ENCODE data around the gene MZT2B.
A peak's percentile ranks its signal among the peaks of the same experiment; 100 is the strongest.
"Not testable (repeated sequence)": the region's sequence is repeated elsewhere in the genome, so short reads cannot be mapped to it uniquely, and the experiment has no call there.

The MZT2B gene, protein sequence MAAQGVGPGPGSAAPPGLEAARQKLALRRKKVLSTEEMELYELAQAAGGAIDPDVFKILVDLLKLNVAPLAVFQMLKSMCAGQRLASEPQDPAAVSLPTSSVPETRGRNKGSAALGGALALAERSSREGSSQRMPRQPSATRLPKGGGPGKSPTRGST

DNA sequence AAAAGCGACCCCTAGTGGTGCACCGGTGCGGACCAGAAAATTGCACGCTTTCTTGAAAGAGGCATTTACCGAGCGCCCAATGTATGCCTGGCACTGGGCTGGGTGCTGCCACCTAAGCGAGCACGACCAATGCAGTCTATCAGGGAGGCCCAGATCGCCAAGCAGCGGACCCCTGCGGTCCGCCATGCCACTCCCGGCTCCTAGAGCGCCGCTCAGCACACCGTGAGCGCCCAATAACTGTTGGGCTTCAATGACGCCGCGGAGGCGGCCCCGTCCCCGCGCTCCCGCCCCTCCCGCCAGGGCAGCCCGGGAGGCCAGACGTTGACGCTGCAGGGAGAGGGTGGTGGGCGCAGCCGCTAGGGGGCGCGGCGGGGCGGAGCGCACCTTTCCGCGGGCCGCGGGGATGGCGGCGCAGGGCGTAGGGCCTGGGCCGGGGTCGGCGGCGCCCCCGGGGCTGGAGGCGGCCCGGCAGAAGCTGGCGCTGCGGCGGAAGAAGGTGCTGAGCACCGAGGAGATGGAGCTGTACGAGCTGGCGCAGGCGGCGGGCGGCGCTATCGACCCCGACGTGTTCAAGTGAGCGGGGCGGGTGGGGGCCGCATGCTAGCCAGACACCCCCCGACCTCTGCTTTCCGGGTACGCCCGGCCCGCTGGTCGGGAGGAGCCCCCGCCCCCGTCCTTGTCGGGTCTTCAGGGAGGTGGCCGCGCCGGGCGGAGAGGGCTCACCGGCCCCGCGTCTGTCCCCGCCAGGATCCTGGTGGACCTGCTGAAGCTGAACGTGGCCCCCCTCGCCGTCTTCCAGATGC lies at the start of gene MZT2B:
TSS of gene MZT2B (plus strand) at position 383 of the 803 bp plus-strand sequence. CDS start at position 404, 21 bp downstream.
- TF ChIP-seq, protein P1, sequence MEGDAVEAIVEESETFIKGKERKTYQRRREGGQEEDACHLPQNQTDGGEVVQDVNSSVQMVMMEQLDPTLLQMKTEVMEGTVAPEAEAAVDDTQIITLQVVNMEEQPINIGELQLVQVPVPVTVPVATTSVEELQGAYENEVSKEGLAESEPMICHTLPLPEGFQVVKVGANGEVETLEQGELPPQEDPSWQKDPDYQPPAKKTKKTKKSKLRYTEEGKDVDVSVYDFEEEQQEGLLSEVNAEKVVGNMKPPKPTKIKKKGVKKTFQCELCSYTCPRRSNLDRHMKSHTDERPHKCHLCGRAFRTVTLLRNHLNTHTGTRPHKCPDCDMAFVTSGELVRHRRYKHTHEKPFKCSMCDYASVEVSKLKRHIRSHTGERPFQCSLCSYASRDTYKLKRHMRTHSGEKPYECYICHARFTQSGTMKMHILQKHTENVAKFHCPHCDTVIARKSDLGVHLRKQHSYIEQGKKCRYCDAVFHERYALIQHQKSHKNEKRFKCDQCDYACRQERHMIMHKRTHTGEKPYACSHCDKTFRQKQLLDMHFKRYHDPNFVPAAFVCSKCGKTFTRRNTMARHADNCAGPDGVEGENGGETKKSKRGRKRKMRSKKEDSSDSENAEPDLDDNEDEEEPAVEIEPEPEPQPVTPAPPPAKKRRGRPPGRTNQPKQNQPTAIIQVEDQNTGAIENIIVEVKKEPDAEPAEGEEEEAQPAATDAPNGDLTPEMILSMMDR (IDR thresholded peaks at IDR 0.05; ENCODE audit: extremely low read depth, missing control alignments), result peak; percentile 90
- peak; percentile 96 for DNase-seq (ENCODE audit: low spot score)

DNA sequence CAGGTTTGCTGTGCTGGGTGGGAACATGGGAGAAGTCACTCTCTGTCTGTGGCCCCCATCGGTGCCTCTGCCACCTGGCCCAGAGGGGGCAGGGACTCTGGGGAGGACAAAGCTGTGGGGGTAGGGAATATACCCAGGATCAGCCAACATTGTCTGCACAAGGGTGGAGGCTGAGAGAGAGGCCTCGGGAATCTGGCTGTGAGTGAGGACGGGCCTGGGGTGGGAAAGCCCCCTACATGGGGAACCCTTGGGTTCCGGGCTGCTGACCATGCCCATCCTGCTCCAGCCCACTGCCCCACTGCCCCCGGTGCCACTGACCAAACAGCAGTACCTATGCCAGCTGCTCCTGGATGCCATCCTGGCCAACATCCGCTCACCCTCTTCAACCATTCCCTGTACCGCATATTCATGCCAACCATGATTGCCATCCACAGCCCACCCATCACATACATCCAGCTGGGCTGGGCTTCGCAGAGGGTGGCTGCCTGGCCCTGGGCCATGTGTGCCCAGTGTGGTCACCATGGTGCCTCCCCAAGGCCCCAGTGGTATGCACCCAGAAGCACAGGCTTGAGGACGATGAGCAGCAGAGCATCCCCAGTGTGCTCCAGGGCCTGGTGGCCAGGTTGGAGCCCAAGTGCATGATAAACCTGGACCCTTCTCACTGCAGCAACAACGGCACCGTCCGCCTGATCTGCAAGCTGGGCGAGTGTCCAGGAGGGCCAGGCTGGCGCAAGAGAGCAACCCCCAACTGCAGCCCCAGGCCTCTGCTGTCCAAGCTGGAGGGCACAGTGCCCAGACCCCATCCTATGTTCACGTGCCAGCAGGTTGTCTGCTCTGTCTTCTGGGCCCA lies 46.1 kb upstream of the MZT2B start:
- TF ChIP-seq, protein P1 (IDR thresholded peaks at IDR 0.05; ENCODE audit: extremely low read depth, missing control alignments), result no peak
- DNase-seq (ENCODE audit: low spot score), result no peak

DNA sequence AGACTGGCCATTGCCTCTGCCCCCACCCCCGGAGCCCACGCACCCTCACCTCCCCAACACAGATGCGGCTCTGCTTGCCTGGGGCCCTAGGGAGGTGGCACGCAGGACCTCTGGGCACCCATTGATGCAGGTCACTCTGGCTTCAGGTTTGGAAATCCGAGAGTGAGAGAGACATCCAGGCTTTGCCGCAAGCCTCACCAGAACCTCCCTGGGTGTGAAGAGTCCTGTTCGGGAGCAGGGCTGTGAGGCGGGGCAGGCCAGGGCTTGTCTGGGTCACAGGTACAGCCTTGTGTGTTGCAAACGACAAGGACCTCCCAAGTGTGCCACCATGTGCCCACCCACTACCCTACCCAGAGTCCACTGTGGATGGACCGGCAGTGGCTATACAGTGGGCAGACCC lies 45.5 kb upstream of the MZT2B start:
- DNase-seq (ENCODE audit: low spot score), result not testable (repeated sequence)

DNA sequence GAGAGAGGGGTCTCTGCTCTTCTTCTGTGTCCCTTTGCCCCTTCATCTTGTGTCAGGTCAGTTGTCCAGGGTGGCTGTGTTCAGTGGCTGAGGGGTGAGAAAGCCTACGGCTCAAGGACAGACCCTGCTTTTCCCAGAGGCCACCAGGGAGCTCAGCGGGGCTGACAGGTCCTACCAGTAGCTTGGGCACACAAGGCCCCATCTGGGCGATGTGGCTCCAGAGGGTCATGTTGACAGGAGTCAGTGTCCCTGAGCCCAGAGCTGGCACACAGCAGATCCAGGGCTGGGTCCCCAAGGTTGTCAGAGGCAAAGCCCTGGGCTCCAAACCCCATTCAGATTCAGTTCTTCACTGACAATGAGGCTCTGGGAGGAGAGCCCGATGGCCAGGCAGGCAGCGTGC lies 44.9 kb upstream of the MZT2B start:
- not testable (repeated sequence) for DNase-seq (ENCODE audit: low spot score)

DNA sequence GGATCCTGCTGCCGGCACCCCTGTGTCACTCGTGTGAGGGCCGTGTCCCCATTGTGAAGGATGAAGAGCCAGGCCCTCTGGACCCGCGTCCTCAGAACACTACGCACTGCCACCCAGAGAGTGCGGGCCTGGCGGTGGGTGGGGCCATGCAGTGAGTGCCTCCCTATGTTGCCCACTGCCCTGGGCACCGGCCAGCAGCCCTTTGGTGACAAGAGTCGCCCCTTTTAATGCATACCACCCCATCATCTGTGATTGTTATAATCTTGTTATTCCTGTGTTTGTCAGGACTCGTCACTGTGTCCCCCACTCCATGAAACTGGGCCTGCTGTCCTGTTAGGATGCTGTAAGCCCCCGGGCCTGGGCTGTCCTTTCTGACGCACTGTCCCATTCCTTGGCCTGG lies 43.7 kb upstream of the MZT2B start:
- not testable (repeated sequence) for DNase-seq (ENCODE audit: low spot score)

DNA sequence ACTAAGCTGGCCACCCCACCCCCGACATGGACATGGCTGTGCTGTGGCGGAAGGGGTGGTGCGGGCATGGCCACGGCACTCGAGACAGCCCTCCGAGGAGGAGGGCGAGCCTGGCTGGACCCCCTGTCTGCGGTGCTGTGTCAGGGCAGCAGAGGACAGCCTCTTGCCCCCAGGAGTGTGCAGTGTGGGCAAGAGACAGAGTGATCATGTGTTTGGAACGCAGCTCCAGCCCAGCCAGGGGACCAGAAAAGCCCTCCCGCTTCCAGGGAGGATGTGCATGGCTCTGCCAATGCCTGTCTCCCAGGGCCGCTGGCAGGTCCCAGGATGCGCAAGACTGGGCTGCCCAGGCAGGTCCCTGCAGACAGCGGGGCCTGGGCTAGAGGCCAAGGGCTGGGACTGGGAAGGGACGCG lies 43.2 kb upstream of the MZT2B start:
- DNase-seq (ENCODE audit: low spot score), result not testable (repeated sequence)

DNA sequence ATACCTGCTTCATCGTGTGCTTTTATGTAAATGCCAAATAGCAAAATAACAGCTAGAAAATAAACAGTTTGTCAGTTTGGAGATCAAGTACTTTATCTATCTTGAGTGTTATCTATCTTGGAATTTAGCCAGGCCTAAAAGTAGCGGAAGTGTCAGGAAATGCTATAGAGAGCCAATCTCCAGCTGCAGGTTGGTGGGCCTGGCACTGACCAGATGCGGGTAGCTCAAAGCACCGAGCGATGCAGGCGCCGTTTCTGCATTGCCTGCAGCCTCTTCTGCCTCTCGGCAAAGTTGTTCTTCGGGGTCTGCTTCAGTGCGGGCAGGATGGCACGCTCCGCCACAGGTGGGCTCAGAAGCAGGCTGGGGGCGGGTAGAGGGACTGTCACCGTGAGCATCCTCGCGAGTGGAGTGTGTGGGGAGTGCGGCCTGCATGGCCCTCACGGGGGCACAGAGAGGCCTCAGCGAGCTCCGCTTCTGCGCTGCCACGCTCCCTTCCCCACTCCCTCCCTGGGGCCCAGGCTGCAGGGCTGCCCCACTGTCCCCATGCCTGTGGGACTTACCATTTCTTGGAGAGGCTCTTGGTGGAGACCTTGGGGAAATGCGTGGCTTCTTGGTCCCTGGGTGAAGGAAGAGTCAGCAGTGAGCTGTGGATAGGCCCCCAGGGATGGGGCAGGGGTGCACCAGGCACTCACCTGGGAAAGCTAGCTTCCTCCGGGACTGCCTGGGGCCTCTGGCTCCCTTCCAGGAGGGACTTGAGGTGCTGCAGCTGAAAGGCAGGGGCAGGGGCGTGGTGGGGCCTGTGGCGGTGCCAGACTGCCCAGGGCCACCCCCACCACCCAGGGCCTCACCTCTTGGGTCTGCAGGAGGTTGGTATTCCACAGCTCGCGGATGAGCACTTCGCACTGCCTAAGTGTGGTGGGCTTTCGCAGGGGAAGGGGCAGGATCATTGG lies 42.5 kb upstream of the MZT2B start:
- not testable (repeated sequence) for DNase-seq (ENCODE audit: low spot score)

DNA sequence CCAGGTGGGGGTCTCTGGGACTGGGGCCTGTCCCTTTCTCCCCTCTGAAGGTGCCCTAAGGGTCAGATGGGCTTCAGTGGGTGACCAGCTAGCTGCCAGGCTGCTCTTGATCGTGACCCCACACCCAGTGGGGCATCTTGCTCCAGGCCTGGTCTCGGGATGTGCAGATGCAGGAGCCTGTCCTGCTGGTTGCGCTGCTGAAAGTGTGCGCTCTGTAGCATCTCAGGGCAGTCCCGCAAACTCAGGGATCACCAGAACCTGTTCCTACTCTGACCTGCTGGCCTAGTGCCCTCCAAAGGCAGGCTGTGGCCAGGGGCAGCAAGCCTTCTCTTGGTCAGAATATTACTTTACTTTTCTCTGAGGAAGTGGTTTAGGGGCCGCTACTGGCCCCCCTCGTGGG lies 41.5 kb upstream of the MZT2B start:
- not testable (repeated sequence) for DNase-seq (ENCODE audit: low spot score)

DNA sequence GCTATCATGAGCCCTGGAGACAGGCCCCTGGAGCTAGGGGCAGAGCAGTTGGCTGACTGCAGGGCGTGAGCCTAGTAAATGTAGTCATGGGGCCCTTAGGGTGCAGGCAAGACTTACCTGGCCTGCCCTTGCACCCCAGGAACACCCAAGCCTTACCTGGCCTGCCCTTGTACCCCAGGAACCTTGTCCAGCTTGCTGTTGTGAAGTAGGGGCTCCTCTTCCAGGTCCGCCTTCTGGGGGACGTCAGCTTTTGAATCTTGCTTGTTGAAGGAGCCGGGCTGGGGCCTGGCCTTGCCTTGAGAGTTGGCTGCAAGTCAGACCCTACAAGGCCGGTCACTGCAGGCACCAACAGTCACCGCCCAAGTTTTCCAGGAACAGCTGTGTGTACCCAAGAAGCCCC lies 41.1 kb upstream of the MZT2B start:
- not testable (repeated sequence) for DNase-seq (ENCODE audit: low spot score)

DNA sequence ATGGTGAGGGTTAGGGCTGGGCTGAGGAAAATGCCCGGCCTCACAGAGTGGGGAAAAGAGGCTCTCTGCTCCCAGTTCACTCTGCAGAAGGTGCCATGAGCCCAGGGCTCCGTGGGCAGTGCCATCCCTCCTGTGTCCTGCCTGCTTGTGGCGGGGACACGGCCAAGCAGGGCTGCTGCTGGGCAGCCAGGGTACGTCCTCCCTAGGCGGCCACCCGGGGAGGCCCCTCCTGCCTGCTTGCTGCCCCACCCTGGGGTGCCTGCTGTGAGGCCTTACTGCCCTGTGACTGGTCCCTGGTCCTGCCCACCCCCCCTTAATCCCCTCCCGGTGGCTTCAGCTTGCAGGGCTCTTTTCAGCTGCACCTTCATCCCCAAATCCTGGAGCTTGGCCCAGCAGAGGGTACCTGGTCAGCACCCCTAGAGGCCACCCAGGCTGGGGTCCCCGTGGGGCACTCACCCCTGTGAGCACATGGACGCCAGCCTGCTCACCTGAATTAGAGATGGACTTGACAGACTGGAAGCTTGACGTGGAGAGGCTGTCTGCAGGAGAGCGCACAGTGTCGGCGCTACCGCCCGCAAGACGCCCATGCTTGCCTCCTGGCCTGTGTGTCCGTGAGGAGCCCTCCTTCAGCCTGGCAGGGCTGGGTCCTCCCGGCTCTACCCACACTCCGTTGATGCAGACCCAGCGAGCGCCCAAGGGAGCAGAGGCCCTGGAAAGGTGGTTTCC lies 40.3 kb upstream of the MZT2B start:
- DNase-seq (ENCODE audit: low spot score), result not testable (repeated sequence)

DNA sequence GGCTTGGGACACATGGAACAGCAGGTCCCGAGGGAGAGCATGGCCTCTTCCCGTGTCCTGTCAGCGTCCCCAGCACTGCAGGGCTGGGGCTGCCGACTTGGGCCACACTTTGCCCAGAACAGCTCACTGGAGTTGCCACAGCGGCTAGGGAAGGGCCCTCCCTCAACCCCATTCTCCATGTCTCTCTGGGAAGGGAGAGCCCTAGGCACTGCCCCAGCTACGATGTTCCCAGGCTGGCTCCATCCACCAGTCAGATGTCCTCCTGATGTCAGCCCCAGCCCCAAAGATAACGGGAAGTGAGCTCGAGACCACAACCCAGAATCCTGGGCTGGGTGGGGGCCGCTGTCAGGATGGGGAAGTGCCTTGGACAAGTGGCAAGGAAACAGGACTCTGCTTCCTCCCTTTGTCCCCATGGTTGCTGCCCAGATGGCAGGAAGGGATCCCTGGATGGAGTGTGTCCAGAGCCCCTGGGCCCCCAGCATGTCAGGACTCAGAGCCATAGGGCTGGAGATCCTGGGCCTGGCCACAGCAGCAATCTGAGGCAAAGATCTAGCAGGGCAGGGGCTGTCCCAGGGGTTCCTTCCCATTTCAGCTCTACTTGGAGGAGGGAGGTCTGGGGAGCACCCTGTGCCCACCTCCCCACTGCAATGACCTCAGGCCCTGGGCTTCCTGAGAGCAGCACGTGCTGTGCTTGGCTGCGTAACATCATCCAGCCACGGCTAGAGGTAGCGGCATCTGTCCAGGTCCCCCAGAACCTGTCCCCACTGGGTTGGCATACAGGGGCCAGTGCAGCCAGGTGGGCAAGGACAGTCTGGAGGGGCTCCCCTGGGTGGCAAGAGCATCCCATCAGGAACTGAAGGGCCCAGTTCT lies 39.4 kb upstream of the MZT2B start:
- DNase-seq (ENCODE audit: low spot score), result not testable (repeated sequence)

DNA sequence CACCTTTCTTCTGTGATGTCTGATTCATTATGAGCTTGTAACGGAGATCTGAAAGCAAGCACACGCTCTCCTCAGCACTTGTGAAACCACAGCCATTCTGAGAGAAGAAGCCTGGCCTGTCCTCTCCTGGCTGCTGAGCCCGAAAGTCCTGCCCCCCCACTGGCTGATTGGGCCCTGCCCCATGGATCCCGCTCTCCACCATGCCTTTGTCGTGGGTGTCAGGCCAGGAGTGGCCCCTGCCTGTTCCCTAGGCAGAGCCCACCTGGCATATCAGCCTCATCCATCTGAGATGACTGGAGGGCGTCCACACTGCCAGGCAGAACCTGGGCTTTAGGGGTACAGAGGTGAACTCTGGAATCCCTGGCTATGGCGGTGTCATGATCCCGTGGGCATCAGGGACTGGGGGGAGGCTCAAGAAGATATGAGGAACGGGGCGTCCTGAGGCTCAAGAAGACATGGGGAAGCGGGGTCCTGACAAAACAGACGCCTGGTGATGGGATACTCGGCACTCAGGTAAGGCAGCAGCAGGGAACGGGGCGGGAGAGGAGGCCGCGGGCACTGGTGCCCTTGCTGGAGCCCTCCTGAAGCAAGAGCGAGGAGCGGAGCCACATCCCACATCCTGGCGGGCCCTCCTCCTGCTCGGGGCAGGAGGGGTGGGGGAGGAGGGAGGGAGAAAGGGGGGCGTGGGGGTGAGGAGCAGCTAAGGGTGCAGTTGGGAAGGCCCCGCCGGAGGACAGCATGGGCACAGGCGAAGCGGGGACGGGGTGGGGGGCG lies 38.6 kb upstream of the MZT2B start:
- not testable (repeated sequence) for DNase-seq (ENCODE audit: low spot score)

DNA sequence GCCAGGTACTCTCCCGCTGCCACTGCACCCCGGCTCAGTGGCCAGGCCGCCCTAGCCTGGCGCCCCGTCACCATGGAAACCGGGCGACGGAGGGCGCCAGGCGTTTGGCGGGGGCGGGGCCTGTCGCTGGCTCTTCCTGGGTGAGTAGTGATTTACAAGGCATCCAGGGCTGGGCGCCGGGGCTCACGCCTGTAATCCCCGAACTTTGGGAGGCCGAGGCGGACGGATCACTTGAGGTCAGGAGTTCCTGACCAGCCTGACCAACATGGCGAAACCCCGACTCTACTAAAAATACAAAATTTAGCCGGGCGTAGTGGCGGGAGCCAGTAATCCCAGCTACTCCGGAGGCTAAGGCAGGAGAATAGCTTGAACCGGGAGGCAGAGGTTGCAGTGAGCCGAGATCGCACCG lies 37.1 kb upstream of the MZT2B start, which contains the start of gene CCDC74B:
TSS of gene CCDC74B (minus strand) at position 107 of the 409 bp plus-strand sequence. CDS start 116 bp downstream, outside the sequence.
- not testable (repeated sequence) for DNase-seq (ENCODE audit: low spot score)

DNA sequence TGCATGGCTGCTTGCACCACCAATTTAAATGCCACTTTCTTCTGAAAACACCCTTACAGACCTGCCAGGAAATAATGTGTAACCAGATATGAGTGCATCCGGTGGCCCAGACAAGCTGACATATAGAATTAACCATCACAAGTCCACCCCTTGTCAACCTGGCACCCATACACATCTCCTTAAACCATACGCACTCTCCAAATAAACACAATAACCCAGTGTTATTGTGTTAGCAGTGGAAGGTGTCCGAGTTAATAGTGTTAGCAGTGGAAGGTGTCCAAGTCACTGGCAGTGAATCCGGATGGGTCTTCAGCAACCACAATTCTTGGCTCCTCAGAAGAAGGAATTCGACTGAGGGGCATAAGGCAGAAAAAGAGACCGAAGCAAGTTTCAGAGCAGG lies 33.5 kb upstream of the MZT2B start:
- DNase-seq (ENCODE audit: low spot score), result not testable (repeated sequence)

All from GM20000 (cell line).